H1 (cell line): ENCODE results near the gene TK1. TPM values are rescaled to one million over a fixed set of nuclear protein-coding genes. Genes with fewer than 3 reads are reported as not detected.

ENCODE experiments used
- CTCF ChIA-PET: fragments of 300-600 bp; sonication (Branson Sonifier 250); formaldehyde crosslinking; loops from one replicate; lab custom pipeline; 2021; ENCODE audit not compliant: partially characterized antibody; lab: Charles Lee
- POLR2A ChIA-PET: fragments of 300-600 bp; sonication (Branson Sonifier 250); formaldehyde crosslinking; loops from one replicate; lab custom pipeline; 2021; ENCODE audit warnings: inconsistent platforms; ENCODE audit not compliant: partially characterized antibody; lab: Charles Lee
- DNase-seq, 2 experiments: peaks; one replicate each; pipeline versions ENCODE4 v3.0.0 to v3.0.0-alpha.2; 2010 to 2022; ENCODE audit warnings: low spot score in 2 of 2, low read depth in 1 of 2, mixed read lengths in 1 of 2
- FAIRE-seq: peaks from 2 replicates; lab custom pipeline; 2011; peaks lifted over from hg19 to GRCh38; lab: Jason Lieb, UNC
- H2AFZ ChIP-seq: 2 replicates; pipeline ENCODE4 v1.8.1; 2012; ENCODE audit warnings: low read length, inconsistent platforms
- H2AK5ac ChIP-seq: 2 replicates; pipeline ENCODE4 v1.6.1; 2013; ENCODE audit warnings: low read depth, low read length
- H2BK120ac ChIP-seq: replicated peaks from 2 replicates; pipeline ENCODE3; 2013; ENCODE audit warnings: low read depth, low read length, inconsistent platforms
- H2BK12ac ChIP-seq: 2 replicates; pipeline ENCODE4 v1.6.1; 2013; ENCODE audit warnings: low read depth, low read length
- H2BK15ac ChIP-seq: 2 replicates; pipeline ENCODE4 v1.6.1; 2013; ENCODE audit warnings: low read length
- H2BK20ac ChIP-seq: 2 replicates; pipeline ENCODE4 v1.6.1; 2013; ENCODE audit warnings: low read length
- H2BK5ac ChIP-seq: 2 replicates; pipeline ENCODE4 v1.6.1; 2013; ENCODE audit warnings: low read depth, low read length
- H3K14ac ChIP-seq: 2 replicates; pipeline ENCODE4 v1.6.1; 2013; ENCODE audit warnings: inconsistent platforms; ENCODE audit not compliant: insufficient read length
- H3K18ac ChIP-seq: 2 replicates; pipeline ENCODE4 v1.6.1; 2013; ENCODE audit warnings: low read length; ENCODE audit errors: extremely low read depth
- H3K23ac ChIP-seq: 2 replicates; pipeline ENCODE4 v1.6.1; 2013; ENCODE audit warnings: inconsistent platforms; ENCODE audit not compliant: insufficient read length
- H3K23me2 ChIP-seq: 2 replicates; pipeline ENCODE4 v1.6.1; 2013; ENCODE audit warnings: low read depth, low read length
- H3K27ac ChIP-seq: 2 replicates; pipeline ENCODE4 v1.6.1; 2011; ENCODE audit warnings: low read depth, low read length, inconsistent platforms
- H3K27me3 ChIP-seq, 4 experiments: replicated peaks in 1 of 4; 1 replicate in 1 of 4; 2 replicates in 3 of 4; pipeline versions ENCODE4 v1.6.1 to v1.8.1; 2011 to 2013; ENCODE audit warnings: low read length in 3 of 4, mild to moderate bottlenecking in 3 of 4, inconsistent platforms in 2 of 4, mixed read lengths in 2 of 4, moderate library complexity in 1 of 4; ENCODE audit not compliant: control insufficient read depth in 3 of 4, insufficient read depth in 3 of 4; ENCODE audit errors: extremely low read depth in 1 of 4
- H3K36me3 ChIP-seq, 4 experiments: 2 replicates each; pipeline versions ENCODE4 v1.6.1 to v1.8.1; 2011 to 2013; ENCODE audit warnings: mild to moderate bottlenecking in 4 of 4, low read length in 3 of 4, moderate library complexity in 2 of 4, control low read depth in 1 of 4, inconsistent platforms in 1 of 4; ENCODE audit not compliant: insufficient read depth in 4 of 4, control insufficient read depth in 2 of 4
- H3K4ac ChIP-seq: replicated peaks from 2 replicates; pipeline ENCODE3; 2013; ENCODE audit warnings: low read length, low read depth, mixed read lengths, inconsistent platforms; ENCODE audit not compliant: insufficient read length
- H3K4me1 ChIP-seq, 4 experiments: replicated peaks in 1 of 4; 1 replicate in 1 of 4; 2 replicates in 3 of 4; pipeline versions ENCODE4 v1.6.1 to v1.8.1; 2011 to 2013; ENCODE audit warnings: low read length in 3 of 4, inconsistent platforms in 2 of 4, mixed read lengths in 1 of 4; ENCODE audit not compliant: insufficient read depth in 4 of 4, control insufficient read depth in 3 of 4
- H3K4me2 ChIP-seq, 2 experiments: 2 replicates each; pipeline versions ENCODE4 v1.6.1 to v1.8.1; 2011 to 2013; ENCODE audit warnings: low read depth in 2 of 2, low read length in 2 of 2, control low read depth in 1 of 2, inconsistent platforms in 1 of 2, mild to moderate bottlenecking in 1 of 2; ENCODE audit not compliant: insufficient read depth in 1 of 2
- H3K4me3 ChIP-seq, 4 experiments: fragments of 200-600, 300-600 bp in 1 of 4; sonication (generic), shearing (Covaris generic), sonication (Bioruptor Twin) in 1 of 4; 2 replicates each; pipeline versions ENCODE4 v1.5.1 to v1.8.1; 2011 to 2016; ENCODE audit warnings: low read length in 4 of 4, low read depth in 3 of 4, control low read depth in 2 of 4, inconsistent platforms in 2 of 4, mild to moderate bottlenecking in 2 of 4, mixed read lengths in 1 of 4, moderate library complexity in 1 of 4; ENCODE audit not compliant: insufficient read depth in 2 of 4; ENCODE audit errors: extremely low read depth in 1 of 4
- H3K56ac ChIP-seq: replicated peaks from 2 replicates; pipeline ENCODE3; 2013; ENCODE audit warnings: low read depth, mild to moderate bottlenecking, mixed read lengths, low read length, inconsistent platforms; ENCODE audit not compliant: insufficient read length
- H3K79me1 ChIP-seq: 2 replicates; pipeline ENCODE4 v1.6.1; 2013; ENCODE audit warnings: low read depth, low read length, control low read depth
- H3K79me2 ChIP-seq, 2 experiments: 2 replicates each; pipeline versions ENCODE4 v1.6.1 to v1.8.1; 2012 to 2013; ENCODE audit warnings: low read length in 2 of 2, mild to moderate bottlenecking in 2 of 2, inconsistent platforms in 1 of 2; ENCODE audit not compliant: insufficient read depth in 2 of 2, control insufficient read depth in 1 of 2
- H3K9ac ChIP-seq, 4 experiments: replicated peaks in 1 of 4; 1 replicate in 1 of 4; 2 replicates in 3 of 4; pipeline versions ENCODE4 v1.6.1 to v1.8.1; 2011 to 2013; ENCODE audit warnings: low read depth in 3 of 4, low read length in 3 of 4, control low read depth in 2 of 4, mild to moderate bottlenecking in 2 of 4, moderate library complexity in 2 of 4, inconsistent platforms in 1 of 4; ENCODE audit errors: extremely low read depth in 1 of 4
- H3K9me3 ChIP-seq, 2 experiments: 2 replicates each; pipeline versions ENCODE4 v1.6.1 to v1.8.1; 2012 to 2013; ENCODE audit warnings: mild to moderate bottlenecking in 2 of 2, moderate library complexity in 2 of 2, control low read depth in 1 of 2, inconsistent platforms in 1 of 2, low read depth in 1 of 2, low read length in 1 of 2, mixed read lengths in 1 of 2; ENCODE audit not compliant: insufficient read depth in 2 of 2
- H4K20me1 ChIP-seq, 2 experiments: replicated peaks in 1 of 2; 2 replicates each; pipeline versions ENCODE3 to v1.8.1; 2011 to 2013; ENCODE audit warnings: inconsistent platforms in 2 of 2, low read length in 2 of 2, mild to moderate bottlenecking in 1 of 2; ENCODE audit not compliant: insufficient read depth in 2 of 2, control insufficient read depth in 1 of 2
- H4K5ac ChIP-seq: 2 replicates; pipeline ENCODE4 v1.6.1; 2013; ENCODE audit warnings: low read length, low read depth, mixed read lengths, inconsistent platforms; ENCODE audit not compliant: insufficient read length
- H4K8ac ChIP-seq: 2 replicates; pipeline ENCODE4 v1.8.0; 2013; ENCODE audit warnings: mild to moderate bottlenecking, moderate library complexity, low read length, inconsistent platforms; ENCODE audit not compliant: insufficient read depth; ENCODE audit errors: extremely low read depth
- H4K91ac ChIP-seq: replicated peaks from 2 replicates; pipeline ENCODE3; 2013; ENCODE audit warnings: low read length, mixed read lengths, inconsistent platforms; ENCODE audit not compliant: insufficient read length
- ASH2L ChIP-seq: fragments of 200-600, 300-600 bp; sonication (generic); IDR thresholded peaks from one replicate; pipeline ENCODE4 v1.7.1; 2017; ENCODE audit warnings: low read length
- CHD1 ChIP-seq: IDR thresholded peaks from 2 replicates; pipeline ENCODE4 v1.6.1; 2012; ENCODE audit warnings: low read depth, low read length, improper control_type of control experiment
- MAFK ChIP-seq: IDR thresholded peaks from 2 replicates; pipeline ENCODE4 v1.6.1; 2012; ENCODE audit warnings: low read depth, mild to moderate bottlenecking, improper control_type of control experiment, low read length
- POLR2AphosphoS5 ChIP-seq: IDR thresholded peaks from 2 replicates; pipeline ENCODE4 v1.6.1; 2011; ENCODE audit warnings: low read depth, low read length
- SAP30 ChIP-seq: fragments of 300-600 bp; sonication (generic); IDR thresholded peaks from 2 replicates; pipeline ENCODE4 v1.7.1; 2012; ENCODE audit warnings: low read length, moderate library complexity, mild to moderate bottlenecking, inconsistent platforms; ENCODE audit not compliant: insufficient read depth, insufficient replicate concordance
- SIRT6 ChIP-seq: IDR thresholded peaks from one replicate; pipeline ENCODE4 v1.7.1; 2012; ENCODE audit warnings: low read length, inconsistent platforms
- SP1 ChIP-seq: IDR thresholded peaks from 2 replicates; pipeline ENCODE4 v1.6.1; 2011; ENCODE audit warnings: low read depth, low read length
- SRF ChIP-seq: IDR thresholded peaks from 2 replicates; pipeline ENCODE4 v1.6.1; 2011; ENCODE audit warnings: mild to moderate bottlenecking, low read depth, low read length, moderate library complexity
- TAF1 ChIP-seq: IDR thresholded peaks from 2 replicates; pipeline ENCODE4 v1.6.1; 2011; ENCODE audit warnings: mild to moderate bottlenecking, low read depth, low read length
- TAF7 ChIP-seq: optimal IDR thresholded peaks from 2 replicates; pipeline ENCODE3; 2011; ENCODE audit warnings: low read depth, mild to moderate bottlenecking, inconsistent platforms, low read length, moderate library complexity, borderline replicate concordance
- WGBS, 2 experiments: shearing (Covaris generic) in 1 of 2; methylation state at CpG; one replicate each; pipeline versions ENCODE4 v1.1.6 to v1.1.7; 2013 to 2015; ENCODE audit warnings: low lambda C conversion rate in 2 of 2, mixed read lengths in 2 of 2, inconsistent platforms in 1 of 2, low coverage in 1 of 2, missing lambda C conversion rate in 1 of 2; ENCODE audit not compliant: insufficient replicate concordance in 2 of 2, insufficient coverage in 1 of 2, insufficient read length in 1 of 2; ENCODE audit errors: extremely low coverage in 1 of 2, missing lambda C conversion rate in 1 of 2; 5-methylcytosine and 5-hydroxymethylcytosine counted together
- polyA plus RNA-seq, 7 experiments: library from polyadenylated mRNA; depleted of rRNA in 3 of 7; stranded (reverse) in 5 of 7; unstranded in 2 of 7; fragments of >200 nt in 5 of 7; fragments of 200-250 nt in 2 of 7; gene quantifications; 1 replicate in 5 of 7; 2 replicates in 1 of 7; 4 replicates in 1 of 7; pipeline versions ENCODE4 v1.2.1 to v1.2.3, GENCODE V29; 2011 to 2013; ENCODE audit warnings: missing spikeins in 2 of 7, mixed read lengths in 2 of 7
- total RNA-seq: library from RNA; stranded (reverse); fragmentation: NEBNext Ultra II Directional; extraction: Animal tissue kit (Norgen Biotek cat#: 25700); gene quantifications from 2 replicates; pipeline ENCODE4 v1.2.1, GENCODE V29; 2021
- TF ChIP-seq, protein P1 (sequence below): IDR thresholded peaks from 2 replicates; pipeline ENCODE4 v1.6.1; 2011; ENCODE audit warnings: low read length, improper control_type of control experiment
- TF ChIP-seq, protein P2 (sequence below): IDR thresholded peaks from 2 replicates; pipeline ENCODE4 v1.6.1; 2012; ENCODE audit warnings: low read length, inconsistent platforms

The TK1 gene
- total and polyA plus RNA-seq, 2 of the 8 experiments (the other 6 are each of a cell fraction or from before 2014, with no cell fraction given) = 66.9 to 147 TPM

DNA sequence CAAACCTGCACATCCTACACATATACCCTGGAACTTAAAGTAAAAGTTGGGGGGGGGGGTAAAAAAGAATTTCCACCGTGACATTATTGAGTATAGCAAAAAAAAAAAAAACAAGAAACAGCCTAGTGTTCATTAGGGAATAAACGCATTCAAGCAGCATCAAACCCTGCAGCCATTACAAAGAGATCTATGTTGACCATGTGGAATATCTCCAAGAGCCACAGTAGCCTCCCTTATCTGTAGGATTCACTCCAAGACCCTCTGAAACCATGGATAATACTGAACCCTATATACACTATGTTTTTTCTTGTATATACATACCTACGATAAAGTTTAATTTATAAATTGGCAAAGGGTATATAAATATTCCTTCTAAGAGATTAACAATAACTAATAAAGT lies 21.6 kb upstream of the TK1 start:
- CTCF ChIA-PET = interaction anchor here (1.1 to 1.6 kb wide), 3 partner anchors 21 to 33 kb away, joined by 4 to 7 read pairs (median 4); partner anchors contain the start of genes AFMID and TK1
- no peak overlapping the region for H3K18ac ChIP-seq
- H2AK5ac ChIP-seq = no peak overlapping the region
- TF ChIP-seq TAF7 (no peak), ASH2L (no peak), SRF (no peak), POLR2AphosphoS5 (no peak), CHD1 (no peak), MAFK (no peak), SAP30 (no peak), SIRT6 (no peak), TAF1 (no peak), SP1 (no peak)
- TF ChIP-seq, protein P1, sequence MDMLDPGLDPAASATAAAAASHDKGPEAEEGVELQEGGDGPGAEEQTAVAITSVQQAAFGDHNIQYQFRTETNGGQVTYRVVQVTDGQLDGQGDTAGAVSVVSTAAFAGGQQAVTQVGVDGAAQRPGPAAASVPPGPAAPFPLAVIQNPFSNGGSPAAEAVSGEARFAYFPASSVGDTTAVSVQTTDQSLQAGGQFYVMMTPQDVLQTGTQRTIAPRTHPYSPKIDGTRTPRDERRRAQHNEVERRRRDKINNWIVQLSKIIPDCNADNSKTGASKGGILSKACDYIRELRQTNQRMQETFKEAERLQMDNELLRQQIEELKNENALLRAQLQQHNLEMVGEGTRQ = no peak
- TF ChIP-seq, protein P2, sequence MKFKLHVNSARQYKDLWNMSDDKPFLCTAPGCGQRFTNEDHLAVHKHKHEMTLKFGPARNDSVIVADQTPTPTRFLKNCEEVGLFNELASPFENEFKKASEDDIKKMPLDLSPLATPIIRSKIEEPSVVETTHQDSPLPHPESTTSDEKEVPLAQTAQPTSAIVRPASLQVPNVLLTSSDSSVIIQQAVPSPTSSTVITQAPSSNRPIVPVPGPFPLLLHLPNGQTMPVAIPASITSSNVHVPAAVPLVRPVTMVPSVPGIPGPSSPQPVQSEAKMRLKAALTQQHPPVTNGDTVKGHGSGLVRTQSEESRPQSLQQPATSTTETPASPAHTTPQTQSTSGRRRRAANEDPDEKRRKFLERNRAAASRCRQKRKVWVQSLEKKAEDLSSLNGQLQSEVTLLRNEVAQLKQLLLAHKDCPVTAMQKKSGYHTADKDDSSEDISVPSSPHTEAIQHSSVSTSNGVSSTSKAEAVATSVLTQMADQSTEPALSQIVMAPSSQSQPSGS = no peak

More for the DNA sequence above, 21.6 kb upstream of the TK1 start:
- Histone ChIP-seq H3K4ac (no peak overlapping the region), H3K14ac (no peak overlapping the region), H3K36me3 (peaks cover 0 to 13% (median 1%) of the 10 kb centered on the region in 4 experiments; a peak in 3 of 8 replicates), H3K79me1 (peaks cover 2% of the 10 kb centered on the region; the same call in 1 of the 2 replicates), H2BK20ac (no peak overlapping the region), H3K79me2 (no peaks in the 10 kb centered on the region), H3K27me3 (no peaks in the 10 kb centered on the region), H2BK12ac (no peak overlapping the region), H2BK120ac (no peak overlapping the region), H3K27ac (no peak overlapping the region), H2BK5ac (no peak overlapping the region), H3K9ac (no peak overlapping the region), H4K8ac (no peak overlapping the region), H3K23ac (no peak overlapping the region), H4K5ac (no peak overlapping the region), H3K4me1 (no peaks in the 10 kb centered on the region), H4K20me1 (peaks cover 0 to 2% of the 10 kb centered on the region in 2 experiments), H2AFZ (no peak overlapping the region), H3K56ac (no peak overlapping the region), H3K9me3 (no peaks in the 10 kb centered on the region), H3K4me3 (no peak overlapping the region), H3K4me2 (no peak overlapping the region), H4K91ac (no peak overlapping the region), H2BK15ac (no peak overlapping the region), H3K23me2 (no peaks in the 10 kb centered on the region)
- 85% methylated on average over 3 of the region's 3 CpGs; no CpG with 5 or more reads in 1 of the 2 experiments for WGBS, 2 experiments
- POLR2A ChIA-PET = interaction anchor here (1.0 to 5.8 kb wide), 4 partner anchors 9 to 39 kb away, joined by 3 to 36 read pairs (median 4); partner anchors contain the start of genes AFMID and TK1
- FAIRE-seq = no peak
- no peak for DNase-seq
